Fibroblast of gingiva (primary cell): ENCODE data around the gene PCDHGA10.
A peak's percentile ranks its signal among the peaks of the same experiment; 100 is the strongest.
"Not testable (repeated sequence)": the region's sequence is repeated elsewhere in the genome, so short reads cannot be mapped to it uniquely, and the experiment has no call there.

Source experiments
- DNase-seq: peaks from one replicate; pipeline ENCODE4 v3.0.0-alpha.2; 2011; ENCODE audit warnings: low read depth

Gene PCDHGA10

DNA sequence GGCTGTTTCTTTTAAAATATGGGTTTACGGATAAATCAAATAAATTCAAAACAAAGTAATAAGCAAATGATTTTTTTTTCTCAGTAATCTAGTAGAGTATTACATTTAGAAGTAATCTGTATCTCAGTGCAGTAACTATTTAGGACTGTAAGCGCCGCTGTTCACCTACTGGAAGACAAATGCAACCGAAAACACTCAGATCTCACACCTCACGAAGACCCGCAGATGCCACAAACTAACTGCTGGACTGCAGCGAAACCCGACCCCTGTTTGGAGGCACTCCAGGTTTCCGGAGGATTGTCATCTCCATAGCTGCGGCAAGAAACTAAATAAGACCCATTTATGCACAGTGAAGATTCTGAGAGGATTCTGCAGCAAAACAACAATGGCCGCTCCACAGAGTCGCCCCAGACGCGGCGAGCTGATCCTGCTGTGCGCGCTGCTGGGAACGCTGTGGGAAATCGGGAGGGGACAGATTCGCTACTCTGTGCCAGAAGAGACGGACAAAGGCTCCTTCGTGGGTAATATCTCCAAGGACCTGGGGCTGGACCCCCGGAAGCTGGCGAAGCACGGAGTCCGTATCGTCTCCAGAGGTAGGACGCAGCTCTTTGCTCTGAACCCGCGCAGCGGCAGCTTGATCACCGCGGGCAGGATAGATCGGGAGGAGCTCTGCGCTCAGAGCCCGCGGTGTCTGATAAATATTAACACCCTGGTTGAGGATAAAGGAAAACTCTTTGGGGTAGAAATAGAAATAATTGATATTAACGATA lies 20.2 kb upstream of the PCDHGA10 start, which contains the start of gene PCDHGA8:
PCDHGA8 (plus strand) TSS at position 205 of the 770 bp plus-strand sequence; CDS start at position 386, 181 bp downstream.
- DNase-seq, result no peak

DNA sequence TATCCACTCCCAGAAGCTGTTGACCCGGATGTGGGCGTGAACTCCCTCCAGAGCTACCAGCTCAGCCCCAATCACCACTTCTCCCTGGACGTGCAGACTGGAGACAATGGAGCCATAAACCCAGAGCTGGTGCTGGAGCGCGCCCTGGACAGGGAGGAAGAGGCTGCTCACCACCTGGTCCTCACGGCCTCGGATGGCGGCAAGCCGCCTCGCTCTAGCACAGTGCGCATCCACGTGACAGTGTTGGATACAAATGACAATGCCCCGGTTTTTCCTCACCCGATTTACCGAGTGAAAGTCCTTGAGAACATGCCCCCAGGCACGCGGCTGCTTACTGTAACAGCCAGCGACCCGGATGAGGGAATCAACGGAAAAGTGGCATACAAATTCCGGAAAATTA lies 19.5 kb upstream of the PCDHGA10 start:
- no peak for DNase-seq

DNA sequence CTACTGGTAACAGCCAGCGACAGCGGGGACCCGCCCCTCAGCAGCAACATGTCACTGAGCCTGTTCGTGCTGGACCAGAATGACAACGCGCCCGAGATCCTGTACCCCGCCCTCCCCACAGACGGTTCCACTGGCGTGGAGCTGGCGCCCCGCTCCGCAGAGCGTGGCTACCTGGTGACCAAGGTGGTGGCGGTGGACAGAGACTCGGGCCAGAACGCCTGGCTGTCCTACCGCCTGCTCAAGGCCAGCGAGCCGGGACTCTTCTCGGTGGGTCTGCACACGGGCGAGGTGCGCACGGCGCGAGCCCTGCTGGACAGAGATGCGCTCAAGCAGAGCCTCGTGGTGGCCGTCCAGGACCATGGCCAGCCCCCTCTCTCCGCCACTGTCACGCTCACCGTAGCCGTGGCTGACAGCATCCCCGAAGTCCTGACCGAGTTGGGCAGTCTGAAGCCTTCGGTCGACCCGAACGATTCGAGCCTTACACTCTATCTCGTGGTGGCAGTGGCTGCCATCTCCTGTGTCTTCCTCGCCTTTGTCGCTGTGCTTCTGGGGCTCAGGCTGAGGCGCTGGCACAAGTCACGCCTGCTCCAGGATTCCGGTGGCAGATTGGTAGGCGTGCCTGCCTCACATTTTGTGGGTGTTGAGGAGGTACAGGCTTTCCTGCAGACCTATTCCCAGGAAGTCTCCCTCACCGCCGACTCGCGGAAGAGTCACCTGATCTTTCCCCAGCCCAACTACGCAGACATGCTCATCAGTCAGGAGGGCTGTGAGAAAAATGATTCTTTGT lies 18.2 kb upstream of the PCDHGA10 start:
- DNase-seq, result not testable (repeated sequence)

DNA sequence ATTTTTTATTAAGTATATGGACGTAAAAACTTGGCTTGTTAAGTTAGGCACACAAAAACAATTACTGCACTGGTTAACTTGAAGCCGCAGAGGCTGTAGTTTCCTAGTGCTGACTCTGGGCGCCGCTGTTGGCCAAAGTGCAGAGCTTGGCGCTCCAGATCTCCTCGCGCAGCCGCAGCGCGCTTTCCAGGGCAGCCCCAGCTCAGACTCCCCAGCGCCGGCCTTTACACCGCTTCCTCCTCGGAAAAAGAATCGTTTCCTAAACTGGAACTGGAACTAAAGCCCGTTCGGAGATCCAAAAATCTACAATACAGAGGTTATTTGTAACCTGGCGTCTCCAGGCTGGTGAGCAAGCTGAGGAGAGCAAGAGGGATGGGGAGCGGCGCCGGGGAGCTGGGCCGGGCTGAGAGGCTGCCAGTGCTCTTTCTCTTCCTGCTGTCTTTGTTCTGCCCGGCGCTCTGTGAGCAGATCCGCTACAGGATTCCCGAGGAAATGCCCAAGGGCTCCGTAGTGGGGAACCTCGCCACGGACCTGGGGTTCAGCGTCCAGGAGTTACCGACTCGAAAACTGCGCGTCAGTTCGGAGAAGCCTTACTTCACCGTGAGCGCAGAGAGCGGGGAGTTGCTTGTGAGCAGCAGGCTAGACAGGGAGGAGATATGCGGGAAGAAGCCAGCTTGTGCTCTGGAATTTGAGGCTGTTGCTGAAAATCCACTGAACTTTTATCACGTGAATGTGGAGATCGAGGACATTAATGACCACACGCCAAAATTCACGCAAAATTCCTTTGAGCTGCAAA lies 14.8 kb upstream of the PCDHGA10 start, which contains the start of gene PCDHGB5:
PCDHGB5 (plus strand) TSS at position 192 of the 796 bp plus-strand sequence; CDS start at position 373, 181 bp downstream.
- DNase-seq, result peak; percentile 53

DNA sequence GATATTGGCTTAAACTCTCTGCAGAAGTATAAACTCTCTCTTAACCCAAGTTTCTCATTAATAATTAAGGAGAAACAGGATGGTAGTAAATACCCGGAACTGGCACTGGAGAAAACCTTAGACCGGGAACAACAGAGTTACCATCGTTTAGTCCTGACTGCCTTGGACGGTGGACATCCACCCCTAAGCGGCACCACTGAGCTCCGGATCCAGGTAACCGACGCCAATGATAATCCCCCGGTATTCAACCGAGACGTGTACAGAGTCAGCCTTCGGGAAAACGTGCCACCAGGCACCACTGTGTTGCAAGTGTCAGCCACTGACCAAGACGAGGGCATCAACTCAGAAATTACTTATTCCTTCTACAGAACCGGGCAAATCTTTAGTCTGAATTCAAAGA lies 14.2 kb upstream of the PCDHGA10 start:
- DNase-seq, result no peak

DNA sequence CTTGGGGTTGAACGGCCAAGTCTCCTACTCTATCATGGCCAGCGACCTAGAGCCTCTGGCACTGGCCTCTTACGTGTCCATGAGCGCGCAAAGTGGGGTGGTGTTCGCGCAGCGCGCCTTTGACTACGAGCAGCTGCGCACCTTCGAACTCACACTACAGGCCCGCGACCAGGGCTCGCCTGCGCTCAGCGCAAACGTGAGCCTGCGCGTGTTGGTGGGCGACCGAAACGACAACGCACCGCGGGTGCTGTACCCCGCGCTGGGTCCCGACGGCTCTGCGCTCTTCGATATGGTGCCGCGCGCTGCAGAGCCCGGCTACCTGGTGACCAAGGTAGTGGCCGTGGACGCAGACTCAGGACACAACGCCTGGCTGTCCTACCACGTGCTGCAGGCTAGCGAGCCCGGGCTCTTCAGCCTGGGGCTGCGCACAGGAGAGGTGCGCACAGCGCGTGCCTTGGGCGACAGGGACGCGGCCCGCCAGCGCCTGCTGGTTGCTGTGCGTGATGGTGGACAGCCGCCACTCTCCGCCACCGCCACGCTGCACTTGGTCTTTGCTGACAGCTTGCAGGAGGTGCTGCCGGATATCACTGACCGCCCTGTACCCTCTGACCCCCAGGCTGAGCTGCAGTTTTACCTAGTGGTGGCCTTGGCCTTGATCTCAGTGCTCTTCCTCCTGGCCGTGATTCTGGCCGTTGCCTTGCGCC lies 13.1 kb upstream of the PCDHGA10 start:
- no peak for DNase-seq

DNA sequence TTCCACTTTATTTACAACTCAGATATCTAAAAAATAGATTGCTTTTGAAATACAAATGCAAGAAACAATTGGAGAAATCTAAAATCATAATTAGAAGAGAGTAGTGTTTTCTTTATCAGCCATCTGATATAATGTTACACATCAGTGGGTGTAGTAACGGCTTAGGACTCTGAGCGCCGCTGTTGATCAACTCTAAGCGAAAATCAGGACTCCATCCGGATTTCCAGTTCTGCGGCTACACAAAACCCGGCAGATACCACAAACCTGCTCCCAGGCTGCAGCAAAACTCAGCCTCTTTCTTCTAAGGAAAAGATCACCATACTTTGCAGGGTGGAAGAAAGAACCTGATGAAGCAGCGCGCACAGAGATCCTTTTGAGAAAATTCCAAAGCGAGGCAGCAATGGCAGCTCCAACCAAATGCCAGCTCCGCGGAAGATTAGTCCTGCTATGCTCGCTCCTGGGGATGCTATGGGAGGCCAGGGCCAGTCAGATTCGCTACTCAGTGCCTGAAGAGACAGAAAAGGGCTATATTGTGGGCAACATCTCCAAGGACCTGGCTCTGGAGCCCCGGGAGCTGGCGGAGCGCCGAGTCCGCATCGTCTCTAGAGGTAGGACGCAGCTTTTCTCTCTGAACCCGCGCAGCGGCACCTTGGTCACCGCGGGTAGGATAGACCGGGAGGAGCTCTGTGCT lies 10.1 kb upstream of the PCDHGA10 start, which contains the start of gene PCDHGA9:
PCDHGA9 (plus strand) TSS at position 226 of the 691 bp plus-strand sequence; CDS start at position 401, 175 bp downstream.
- DNase-seq, result no peak

DNA sequence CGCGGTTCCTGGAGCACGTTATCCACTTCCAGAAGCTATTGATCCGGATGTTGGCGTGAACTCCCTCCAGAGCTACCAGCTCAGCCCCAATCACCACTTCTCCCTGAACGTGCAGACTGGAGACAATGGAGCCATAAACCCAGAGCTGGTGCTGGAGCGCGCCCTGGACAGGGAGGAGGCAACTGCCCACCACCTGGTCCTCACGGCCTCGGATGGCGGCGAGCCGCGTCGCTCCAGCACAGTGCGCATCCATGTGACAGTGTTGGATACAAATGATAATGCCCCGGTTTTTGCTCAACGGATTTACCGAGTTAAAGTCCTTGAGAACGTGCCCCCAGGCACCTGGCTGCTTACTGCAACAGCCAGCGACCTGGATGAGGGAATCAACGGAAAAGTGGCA lies 9.4 kb upstream of the PCDHGA10 start:
- no peak for DNase-seq

DNA sequence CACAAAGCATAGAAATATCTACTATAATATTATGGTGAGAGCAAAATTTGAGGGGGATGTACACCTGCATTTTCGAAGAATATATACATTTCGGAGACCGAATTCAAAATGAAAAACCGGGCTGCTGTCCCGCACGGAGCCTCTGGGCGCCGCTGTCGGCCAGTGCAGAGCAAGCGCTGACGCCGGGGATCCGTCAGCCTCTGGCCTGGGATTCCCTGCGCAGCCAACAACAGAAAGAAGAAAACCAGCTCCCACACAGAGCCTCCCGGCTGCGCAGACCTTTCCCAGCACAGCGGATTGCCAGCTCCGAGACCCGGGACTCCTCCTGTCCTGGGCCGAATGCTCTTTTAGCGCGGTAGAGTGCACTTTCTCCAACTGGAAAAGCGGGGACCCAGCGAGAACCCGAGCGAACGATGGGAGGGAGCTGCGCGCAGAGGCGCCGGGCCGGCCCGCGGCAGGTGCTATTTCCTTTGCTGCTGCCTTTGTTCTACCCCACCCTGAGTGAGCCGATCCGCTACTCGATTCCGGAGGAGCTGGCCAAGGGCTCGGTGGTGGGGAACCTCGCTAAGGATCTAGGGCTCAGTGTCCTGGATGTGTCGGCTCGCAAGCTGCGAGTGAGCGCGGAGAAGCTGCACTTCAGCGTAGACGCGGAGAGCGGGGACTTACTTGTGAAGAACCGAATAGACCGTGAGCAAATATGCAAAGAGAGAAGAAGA lies 4.8 kb upstream of the PCDHGA10 start, which contains the start of gene PCDHGB6:
PCDHGB6 (plus strand) TSS at position 232 of the 716 bp plus-strand sequence; CDS start at position 414, 182 bp downstream.
- peak; percentile 26 for DNase-seq

DNA sequence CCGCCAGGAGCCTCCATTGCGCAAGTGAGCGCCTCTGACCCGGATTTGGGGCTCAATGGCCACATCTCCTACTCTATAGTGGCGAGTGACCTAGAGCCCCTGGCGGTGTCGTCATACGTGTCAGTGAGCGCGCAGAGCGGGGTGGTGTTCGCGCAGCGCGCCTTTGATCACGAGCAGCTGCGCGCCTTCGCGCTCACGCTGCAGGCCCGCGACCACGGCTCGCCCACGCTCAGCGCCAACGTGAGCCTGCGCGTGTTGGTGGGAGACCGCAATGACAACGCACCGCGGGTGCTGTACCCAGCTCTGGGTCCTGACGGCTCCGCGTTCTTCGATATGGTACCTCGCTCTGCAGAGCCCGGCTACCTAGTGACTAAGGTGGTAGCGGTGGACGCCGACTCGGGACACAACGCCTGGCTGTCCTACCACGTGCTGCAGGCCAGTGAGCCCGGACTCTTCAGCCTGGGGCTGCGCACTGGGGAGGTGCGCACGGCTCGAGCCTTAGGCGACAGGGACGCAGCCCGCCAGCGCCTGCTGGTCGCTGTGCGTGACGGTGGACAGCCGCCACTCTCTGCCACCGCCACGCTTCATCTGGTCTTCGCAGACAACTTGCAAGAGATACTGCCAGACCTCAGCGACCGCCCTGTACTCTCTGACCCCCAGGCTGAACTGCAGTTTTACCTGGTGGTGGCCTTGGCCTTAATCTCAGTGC lies 3.0 kb upstream of the PCDHGA10 start:
- no peak for DNase-seq

DNA sequence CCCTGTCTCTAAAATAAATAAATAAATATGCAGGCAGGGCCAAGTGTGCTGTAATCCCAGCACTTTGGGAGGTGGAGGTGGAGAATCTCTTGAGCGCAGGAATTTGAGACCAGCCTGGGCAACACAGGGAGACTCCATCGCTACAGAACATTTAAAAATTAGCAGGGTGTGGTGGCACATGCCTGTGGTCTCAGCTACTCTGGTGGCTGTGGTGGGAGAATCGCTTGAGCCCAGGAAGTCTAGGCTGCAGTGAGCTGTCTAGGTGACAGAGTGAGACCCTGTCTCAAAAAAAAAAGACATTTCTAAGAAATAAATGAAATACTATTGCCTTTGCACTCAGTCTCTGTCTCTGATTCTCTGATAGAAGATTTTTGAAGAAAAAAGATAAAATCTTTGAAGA lies 1.2 kb upstream of the PCDHGA10 start:
- no peak for DNase-seq

DNA sequence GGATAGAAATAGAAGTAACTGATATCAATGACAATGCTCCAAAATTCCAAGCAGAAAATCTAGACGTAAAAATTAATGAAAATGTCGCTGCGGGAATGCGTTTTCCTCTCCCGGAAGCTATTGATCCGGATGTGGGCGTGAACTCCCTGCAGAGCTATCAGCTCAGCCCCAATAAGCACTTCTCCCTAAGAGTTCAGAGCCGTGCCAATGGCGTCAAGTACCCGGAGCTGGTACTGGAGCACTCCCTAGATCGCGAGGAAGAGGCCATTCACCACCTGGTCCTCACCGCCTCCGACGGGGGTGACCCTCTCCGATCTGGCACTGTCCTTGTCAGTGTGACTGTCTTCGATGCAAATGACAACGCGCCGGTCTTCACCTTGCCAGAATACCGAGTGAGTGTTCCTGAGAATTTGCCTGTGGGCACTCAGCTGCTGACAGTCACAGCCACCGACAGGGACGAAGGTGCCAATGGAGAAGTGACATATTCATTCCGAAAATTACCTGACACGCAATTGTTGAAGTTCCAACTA lies 818 bp downstream of the PCDHGA10 start:
- DNase-seq, result no peak

DNA sequence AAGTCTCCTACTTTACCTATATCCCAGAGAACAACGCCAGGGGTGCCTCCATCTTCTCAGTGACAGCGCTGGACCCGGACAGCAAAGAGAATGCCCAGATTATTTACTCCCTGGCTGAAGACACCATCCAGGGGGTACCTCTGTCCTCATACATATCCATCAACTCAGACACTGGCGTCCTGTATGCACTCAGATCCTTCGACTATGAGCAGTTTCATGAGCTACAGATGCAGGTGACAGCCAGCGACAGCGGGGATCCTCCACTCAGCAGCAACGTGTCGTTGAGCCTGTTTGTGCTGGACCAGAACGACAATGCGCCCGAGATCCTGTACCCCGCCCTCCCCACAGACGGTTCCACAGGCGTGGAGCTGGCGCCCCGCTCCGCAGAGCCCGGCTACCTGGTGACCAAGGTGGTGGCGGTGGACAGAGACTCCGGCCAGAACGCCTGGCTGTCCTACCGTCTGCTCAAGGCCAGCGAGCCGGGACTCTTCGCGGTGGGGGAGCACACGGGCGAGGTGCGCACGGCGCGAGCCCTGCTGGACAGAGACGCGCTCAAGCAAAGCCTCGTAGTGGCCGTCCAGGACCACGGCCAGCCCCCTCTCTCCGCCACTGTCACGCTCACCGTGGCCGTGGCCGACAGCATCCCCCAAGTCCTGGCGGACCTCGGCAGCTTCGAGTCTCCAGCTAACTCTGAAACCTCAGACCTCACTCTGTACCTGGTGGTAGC lies 1.9 kb downstream of the PCDHGA10 start:
- DNase-seq, result not testable (repeated sequence)

DNA sequence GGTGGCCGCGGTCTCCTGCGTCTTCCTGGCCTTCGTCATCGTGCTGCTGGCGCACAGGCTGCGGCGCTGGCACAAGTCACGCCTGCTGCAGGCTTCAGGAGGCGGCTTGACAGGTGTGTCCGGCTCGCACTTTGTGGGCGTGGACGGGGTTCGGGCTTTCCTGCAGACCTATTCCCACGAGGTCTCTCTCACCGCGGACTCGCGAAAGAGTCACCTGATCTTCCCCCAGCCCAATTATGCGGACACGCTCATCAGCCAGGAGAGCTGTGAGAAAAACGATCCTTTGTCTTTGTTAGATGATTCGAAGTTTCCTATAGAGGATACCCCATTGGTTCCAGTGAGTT lies 2.5 kb downstream of the PCDHGA10 start:
- DNase-seq, result not testable (repeated sequence)

DNA sequence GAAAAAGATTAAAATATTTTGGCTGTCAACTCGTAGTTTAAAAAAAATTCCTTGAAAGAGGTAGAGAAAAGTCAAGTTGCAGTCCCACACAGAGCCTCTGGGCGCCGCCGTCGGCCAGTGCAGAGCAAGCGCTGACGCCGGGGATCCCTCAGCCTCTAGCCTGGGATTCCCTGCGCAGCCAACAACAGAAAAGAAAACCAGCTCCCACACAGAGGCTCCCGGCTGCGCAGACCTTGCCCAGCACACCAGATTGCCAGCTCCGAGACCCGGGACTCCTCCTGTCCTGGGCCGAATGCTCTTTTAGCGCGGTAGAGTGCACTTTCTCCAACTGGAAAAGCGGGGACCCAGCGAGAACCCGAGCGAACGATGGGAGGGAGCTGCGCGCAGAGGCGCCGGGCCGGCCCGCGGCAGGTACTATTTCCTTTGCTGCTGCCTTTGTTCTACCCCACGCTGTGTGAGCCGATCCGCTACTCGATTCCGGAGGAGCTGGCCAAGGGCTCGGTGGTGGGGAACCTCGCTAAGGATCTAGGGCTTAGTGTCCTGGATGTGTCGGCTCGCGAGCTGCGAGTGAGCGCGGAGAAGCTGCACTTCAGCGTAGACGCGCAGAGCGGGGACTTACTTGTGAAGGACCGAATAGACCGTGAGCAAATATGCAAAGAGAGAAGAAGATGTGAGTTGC lies 4.8 kb downstream of the PCDHGA10 start, which contains the start of gene PCDHGB7:
PCDHGB7 (plus strand) TSS at position 184 of the 679 bp plus-strand sequence; CDS start at position 367, 183 bp downstream.
- peak; percentile 75 for DNase-seq

DNA sequence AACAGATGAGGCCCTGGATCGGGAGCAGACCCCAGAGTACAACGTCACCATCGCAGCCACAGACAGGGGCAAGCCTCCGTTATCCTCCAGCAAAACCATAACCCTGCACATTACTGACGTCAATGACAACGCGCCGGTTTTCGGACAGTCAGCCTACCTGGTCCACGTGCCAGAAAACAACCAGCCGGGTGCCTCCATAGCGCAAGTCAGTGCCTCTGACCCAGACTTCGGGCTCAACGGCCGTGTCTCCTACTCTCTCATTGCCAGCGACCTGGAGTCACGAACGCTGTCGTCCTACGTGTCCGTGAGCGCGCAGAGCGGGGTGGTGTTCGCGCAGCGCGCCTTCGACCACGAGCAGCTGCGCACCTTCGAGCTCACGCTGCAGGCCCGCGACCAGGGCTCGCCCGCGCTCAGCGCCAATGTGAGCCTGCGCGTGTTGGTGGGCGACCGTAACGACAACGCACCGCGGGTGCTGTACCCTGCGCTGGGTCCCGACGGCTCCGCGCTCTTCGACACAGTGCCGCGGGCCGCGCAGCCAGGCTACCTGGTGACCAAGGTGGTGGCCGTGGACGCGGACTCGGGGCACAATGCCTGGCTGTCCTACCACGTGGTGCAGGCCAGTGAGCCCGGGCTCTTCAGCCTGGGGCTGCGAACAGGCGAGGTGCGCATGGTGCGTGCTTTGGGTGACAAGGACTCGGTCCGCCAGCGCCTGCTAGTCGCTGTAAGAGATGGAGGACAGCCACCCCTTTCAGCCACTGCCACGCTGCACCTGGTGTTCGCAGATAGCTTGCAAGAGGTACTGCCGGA lies 6.5 kb downstream of the PCDHGA10 start:
- DNase-seq, result no peak
